ENCODE data around the gene FAM43B. TPM values are rescaled to one million over a fixed set of nuclear protein-coding genes. Genes with fewer than 3 reads are reported as not detected.
A peak's percentile ranks its signal among the peaks of the same experiment; 100 is the strongest.

Gene FAM43B
- polyA plus RNA-seq, 1 experiment = 0.02 TPM

DNA sequence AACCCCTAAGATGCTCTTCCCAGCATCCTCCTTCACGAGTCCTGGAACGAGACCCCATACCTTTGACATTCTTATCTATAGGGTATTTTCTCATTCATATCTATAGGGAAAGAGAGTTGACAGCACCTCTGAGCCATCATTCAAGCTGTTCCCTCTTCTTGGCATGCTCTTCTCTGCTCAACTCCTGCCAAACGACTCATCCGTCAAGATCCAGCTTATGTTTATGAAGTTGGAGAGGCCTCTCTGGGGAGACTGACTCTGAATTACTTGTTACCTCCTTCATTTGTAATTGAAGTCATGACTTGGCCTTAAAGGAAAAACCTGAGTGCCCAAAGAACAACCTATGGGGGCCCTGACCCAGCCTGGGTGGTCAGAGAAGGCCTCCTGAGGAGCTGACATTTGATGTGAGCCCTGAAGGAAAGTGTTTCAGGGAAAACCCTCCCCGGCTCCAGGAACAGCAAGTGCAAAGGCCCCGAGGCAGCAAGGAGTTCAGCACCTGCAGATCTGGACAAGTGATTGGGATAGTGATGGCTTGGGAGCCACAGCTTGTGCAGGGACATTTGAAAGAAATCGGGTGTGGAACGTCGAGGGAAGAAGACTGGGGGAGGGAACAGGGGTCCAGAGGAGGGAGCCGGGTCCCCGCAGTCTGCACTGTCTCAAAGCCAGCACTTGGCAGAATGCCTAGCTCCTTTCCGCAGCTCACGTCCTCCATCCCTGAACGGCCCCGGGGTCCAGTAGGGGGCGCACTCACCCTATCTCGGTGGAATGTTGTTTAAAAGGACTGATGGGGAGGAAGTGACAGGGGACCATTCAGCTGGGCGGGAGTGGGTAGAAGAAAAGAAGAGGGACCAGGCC lies 22.5 kb downstream of the FAM43B start:
- CTCF ChIA-PET = interaction anchor here (0.6 to 4.7 kb wide), 36 partner anchors 8 to 365 kb away, joined by 3 to 105 read pairs (median 5); partner anchors contain the start of genes CDA, DDOST, FAM43B and PINK1
- Histone ChIP-seq H3K4me3 (ENCODE audit: low read depth, low read length) (no peak overlapping the region), H3K27ac (ENCODE audit: low read depth, low read length) (no peak overlapping the region), H3K27me3 (ENCODE audit: control insufficient read depth, insufficient read depth, low read length) (peaks cover 10% of the 10 kb centered on the region), H3K9me3 (ENCODE audit: control insufficient read depth, insufficient read depth, low read length) (no peaks in the 10 kb centered on the region; the same call in 1 of the 2 replicates)
- DNase-seq (ENCODE audit: low read depth, low spot score) = peak; percentile 44
- TF ChIP-seq, protein P1, sequence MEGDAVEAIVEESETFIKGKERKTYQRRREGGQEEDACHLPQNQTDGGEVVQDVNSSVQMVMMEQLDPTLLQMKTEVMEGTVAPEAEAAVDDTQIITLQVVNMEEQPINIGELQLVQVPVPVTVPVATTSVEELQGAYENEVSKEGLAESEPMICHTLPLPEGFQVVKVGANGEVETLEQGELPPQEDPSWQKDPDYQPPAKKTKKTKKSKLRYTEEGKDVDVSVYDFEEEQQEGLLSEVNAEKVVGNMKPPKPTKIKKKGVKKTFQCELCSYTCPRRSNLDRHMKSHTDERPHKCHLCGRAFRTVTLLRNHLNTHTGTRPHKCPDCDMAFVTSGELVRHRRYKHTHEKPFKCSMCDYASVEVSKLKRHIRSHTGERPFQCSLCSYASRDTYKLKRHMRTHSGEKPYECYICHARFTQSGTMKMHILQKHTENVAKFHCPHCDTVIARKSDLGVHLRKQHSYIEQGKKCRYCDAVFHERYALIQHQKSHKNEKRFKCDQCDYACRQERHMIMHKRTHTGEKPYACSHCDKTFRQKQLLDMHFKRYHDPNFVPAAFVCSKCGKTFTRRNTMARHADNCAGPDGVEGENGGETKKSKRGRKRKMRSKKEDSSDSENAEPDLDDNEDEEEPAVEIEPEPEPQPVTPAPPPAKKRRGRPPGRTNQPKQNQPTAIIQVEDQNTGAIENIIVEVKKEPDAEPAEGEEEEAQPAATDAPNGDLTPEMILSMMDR (IDR thresholded peaks at IDR 0.05; ENCODE audit: low read depth, low read length) = peak; percentile 83
- POLR2A ChIA-PET = interaction anchor here (0.8 to 1.1 kb wide), 2 partner anchors 15 to 59 kb away, joined by 3 to 6 read pairs; no protein-coding TSS in a partner anchor

DNA sequence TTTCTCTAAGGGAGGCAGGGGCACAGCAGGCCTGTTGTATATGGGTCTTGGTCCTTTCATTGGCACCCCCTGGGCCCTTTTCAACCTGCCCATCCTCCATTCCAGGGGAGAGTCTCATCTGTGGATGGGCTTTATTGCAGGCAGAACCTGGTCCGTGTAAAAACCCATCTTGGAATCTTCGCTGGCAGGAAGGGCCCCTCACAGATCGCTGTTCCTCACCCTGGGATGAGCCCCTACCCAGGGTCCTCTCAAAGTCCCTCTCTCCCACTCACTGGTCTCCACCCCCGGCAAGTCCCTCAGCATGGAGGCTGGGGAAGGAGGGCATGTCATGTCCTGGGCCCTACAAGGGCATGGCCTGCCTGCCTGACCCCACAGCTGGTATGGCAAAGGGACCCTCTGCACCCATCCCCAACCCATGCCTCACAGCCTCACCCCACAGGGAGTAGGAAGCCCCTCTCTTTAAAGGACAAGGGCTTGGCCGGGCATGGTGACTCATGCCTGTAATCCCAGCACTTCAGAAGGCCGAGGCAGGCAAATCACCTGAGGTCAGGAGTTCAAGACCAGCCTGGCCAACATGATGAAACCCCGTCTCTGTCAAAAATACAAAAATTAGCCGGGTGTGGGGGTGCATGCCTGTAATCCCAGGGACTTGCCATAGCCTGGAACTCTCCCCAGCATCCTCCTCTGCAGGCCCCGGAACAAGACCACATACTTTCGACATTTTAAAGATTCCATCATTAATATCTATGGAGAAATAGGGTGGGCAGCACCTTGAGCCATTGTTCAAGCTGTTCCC lies 23.4 kb downstream of the FAM43B start:
- POLR2A ChIA-PET = interaction anchor here (0.8 to 1.1 kb wide), 2 partner anchors 14 to 58 kb away, joined by 3 to 6 read pairs; no protein-coding TSS in a partner anchor
- CTCF ChIA-PET = interaction anchor here (0.6 to 4.7 kb wide), 25 partner anchors 9 to 363 kb away, joined by 3 to 105 read pairs (median 6); partner anchors contain the start of genes CDA, DDOST, FAM43B and PINK1
- Histone ChIP-seq H3K27ac (ENCODE audit: low read depth, low read length) (no peak overlapping the region), H3K9me3 (ENCODE audit: control insufficient read depth, insufficient read depth, low read length) (no peaks in the 10 kb centered on the region; the same call in 1 of the 2 replicates), H3K27me3 (ENCODE audit: control insufficient read depth, insufficient read depth, low read length) (peaks cover 10% of the 10 kb centered on the region), H3K4me3 (ENCODE audit: low read depth, low read length) (no peak overlapping the region)
- no peak for DNase-seq (ENCODE audit: low read depth, low spot score)
- TF ChIP-seq, protein P1 (IDR thresholded peaks at IDR 0.05; ENCODE audit: low read depth, low read length) = no peak

DNA sequence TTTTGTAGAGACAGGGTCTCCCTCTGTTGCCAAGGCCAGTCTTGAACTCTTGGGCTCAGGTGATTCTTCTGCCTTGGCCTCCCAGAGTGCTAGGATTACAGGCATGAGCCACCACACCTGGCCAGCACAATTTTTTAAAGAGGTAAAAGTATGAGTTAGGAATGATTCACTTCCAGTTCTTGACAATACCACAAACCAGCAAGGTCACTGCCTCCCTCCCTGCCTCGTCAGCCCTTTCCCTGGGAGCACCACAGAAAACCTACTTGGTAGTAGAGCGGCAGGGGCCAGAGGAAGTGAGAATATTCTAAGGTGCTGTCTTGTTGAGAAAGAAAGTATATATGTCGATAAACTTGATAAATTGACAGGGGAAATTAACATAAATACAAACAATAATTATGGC lies 25.7 kb downstream of the FAM43B start:
- Histone ChIP-seq H3K27me3 (ENCODE audit: control insufficient read depth, insufficient read depth, low read length) (no peaks in the 10 kb centered on the region), H3K4me3 (ENCODE audit: low read depth, low read length) (no peak overlapping the region), H3K27ac (ENCODE audit: low read depth, low read length) (no peak overlapping the region), H3K9me3 (ENCODE audit: control insufficient read depth, insufficient read depth, low read length) (no peaks in the 10 kb centered on the region)
- TF ChIP-seq, protein P1 (IDR thresholded peaks at IDR 0.05; ENCODE audit: low read depth, low read length) = no peak
- DNase-seq (ENCODE audit: low read depth, low spot score) = no peak
- ChIA-PET POLR2A (no interaction called here), CTCF (interaction anchor here (4.7 kb wide), 1 partner anchor 55 kb away, joined by 105 read pairs; the partner anchor contains the start of gene PINK1)

DNA sequence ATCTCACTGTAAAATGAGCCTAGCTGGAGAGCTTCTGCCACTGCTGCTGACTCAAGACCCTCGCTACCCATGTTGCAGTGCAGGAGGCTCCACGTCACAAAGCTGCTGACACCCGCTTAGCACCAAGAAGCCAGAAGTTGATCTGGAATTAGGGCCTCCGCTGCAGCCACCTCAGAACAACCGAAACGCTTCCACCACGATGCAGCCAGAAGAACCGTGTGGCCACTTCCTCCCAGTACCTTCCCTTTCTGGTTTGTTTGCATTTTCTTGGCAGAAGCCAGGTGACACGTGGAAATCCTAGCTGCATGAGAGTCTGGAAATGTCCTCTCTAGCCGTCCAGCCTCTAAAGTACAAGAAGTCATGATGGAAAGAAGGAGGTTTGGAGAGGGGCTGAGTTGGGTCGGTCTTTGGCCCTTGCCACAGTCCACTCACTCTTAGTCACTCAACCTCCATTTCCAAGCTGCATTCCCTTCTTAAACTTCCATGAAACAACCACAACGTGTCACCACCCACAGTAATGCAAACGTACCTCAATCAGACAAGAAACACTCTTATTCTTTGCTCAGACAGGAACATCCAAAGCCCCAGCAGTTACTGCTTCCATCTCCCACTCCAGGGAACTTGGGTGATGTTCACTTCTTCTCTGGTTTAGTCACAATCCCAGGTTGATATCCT lies 26.5 kb downstream of the FAM43B start:
- no peak for DNase-seq (ENCODE audit: low read depth, low spot score)
- TF ChIP-seq, protein P1 (IDR thresholded peaks at IDR 0.05; ENCODE audit: low read depth, low read length) = no peak
- no peaks in the 10 kb centered on the region for H3K9me3 ChIP-seq (ENCODE audit: control insufficient read depth, insufficient read depth, low read length)
- H3K4me3 ChIP-seq (ENCODE audit: low read depth, low read length) = no peak overlapping the region
- CTCF ChIA-PET = interaction anchor here (1.1 to 1.8 kb wide), 2 partner anchors 54 to 55 kb away, joined by 3 to 5 read pairs; no protein-coding TSS in a partner anchor
- H3K27me3 ChIP-seq (ENCODE audit: control insufficient read depth, insufficient read depth, low read length) = no peaks in the 10 kb centered on the region
- POLR2A ChIA-PET = no interaction called here
- no peak overlapping the region for H3K27ac ChIP-seq (ENCODE audit: low read depth, low read length)
